GM23338 (cell line): ENCODE measurements around the gene TRIB2. TPM values are rescaled to one million over a fixed set of nuclear protein-coding genes. Genes with fewer than 3 reads are reported as not detected.

Experiments used
- ATAC-seq: fragments of 200-7000 bp; cut with Tn5 transposase; 3 replicates; pipeline ENCODE4 v1.9.1; 2020
- DNase-seq: peaks from one replicate; pipeline ENCODE4 v3.0.0-alpha.2; 2015; ENCODE audit warnings: low spot score
- H2AFZ ChIP-seq: fragments of 200-600 bp; sonication (generic); 2 replicates; pipeline ENCODE4 v1.8.0; 2016; ENCODE audit warnings: antibody characterized with exemption, mild to moderate bottlenecking, moderate library complexity
- H3F3A ChIP-seq: fragments of 200-600 bp; sonication (generic); replicated peaks from 2 replicates; pipeline ENCODE4 v1.8.0; 2017; ENCODE audit warnings: antibody characterized with exemption, mixed run types, low read depth
- H3K27ac ChIP-seq: fragments of 200-600 bp; sonication (generic); 2 replicates; pipeline ENCODE4 v1.6.1; 2016; ENCODE audit warnings: low read depth
- H3K27me3 ChIP-seq: fragments of 200-600 bp; sonication (generic); 2 replicates; pipeline ENCODE4 v1.8.0; 2016; ENCODE audit warnings: mild to moderate bottlenecking, mixed run types, moderate library complexity; ENCODE audit not compliant: insufficient read depth
- H3K36me3 ChIP-seq: fragments of 200-600 bp; sonication (generic); 2 replicates; pipeline ENCODE4 v1.8.0; 2016; ENCODE audit warnings: mild to moderate bottlenecking; ENCODE audit not compliant: insufficient read depth
- H3K4me1 ChIP-seq: fragments of 200-600 bp; sonication (generic); 2 replicates; pipeline ENCODE4 v1.8.0; 2016; ENCODE audit warnings: mild to moderate bottlenecking, moderate library complexity; ENCODE audit not compliant: insufficient read depth
- H3K4me2 ChIP-seq: fragments of 200-600 bp; sonication (generic); 2 replicates; pipeline ENCODE4 v1.7.1; 2017; ENCODE audit warnings: mixed run types
- H3K4me3 ChIP-seq: fragments of 200-600 bp; sonication (generic); 2 replicates; pipeline ENCODE4 v1.6.1; 2016; ENCODE audit warnings: mixed run types
- H3K79me2 ChIP-seq: fragments of 200-600 bp; sonication (generic); replicated peaks from 2 replicates; pipeline ENCODE4 v1.8.0; 2017; ENCODE audit warnings: mild to moderate bottlenecking; ENCODE audit not compliant: insufficient read depth
- H3K9me2 ChIP-seq: fragments of 200-600 bp; sonication (generic); 2 replicates; pipeline ENCODE4 v1.8.0; 2017; ENCODE audit not compliant: insufficient read depth
- H4K20me1 ChIP-seq: fragments of 200-600 bp; sonication (generic); replicated peaks from 2 replicates; pipeline ENCODE4 v1.8.0; 2017; ENCODE audit warnings: mild to moderate bottlenecking; ENCODE audit not compliant: insufficient read depth
- H3K27ac Mint-ChIP-seq: 2 replicates; pipeline ENCODE4 v1.8.0; 2020; ENCODE audit warnings: inconsistent platforms, mild to moderate bottlenecking, moderate library complexity, mixed read lengths
- H3K27me3 Mint-ChIP-seq: 3 replicates; pipeline ENCODE4 v1.8.0; 2022; ENCODE audit warnings: low read depth, mild to moderate bottlenecking, moderate library complexity, mixed read lengths, inconsistent platforms; ENCODE audit not compliant: insufficient read depth, poor library complexity
- H3K36me3 Mint-ChIP-seq: 3 replicates; pipeline ENCODE4 v1.8.0; 2021; ENCODE audit warnings: low read depth, mild to moderate bottlenecking, inconsistent platforms, moderate library complexity, mixed read lengths
- H3K4me1 Mint-ChIP-seq: 3 replicates; pipeline ENCODE4 v1.8.0; 2020; ENCODE audit warnings: mild to moderate bottlenecking, inconsistent platforms, mixed read lengths
- H3K4me3 Mint-ChIP-seq: 3 replicates; pipeline ENCODE4 v1.8.0; 2021; ENCODE audit warnings: moderate library complexity, mild to moderate bottlenecking, inconsistent platforms, mixed read lengths
- H3K9me3 Mint-ChIP-seq: 3 replicates; pipeline ENCODE4 v1.8.0; 2020; ENCODE audit warnings: moderate library complexity, mild to moderate bottlenecking, inconsistent platforms, mixed read lengths
- CREB1 ChIP-seq: fragments of 250-450 bp; sonication (Bioruptor Pico); IDR thresholded peaks from 2 replicates; pipeline ENCODE4 v1.5.0; 2020; ENCODE audit warnings: low read depth, mild to moderate bottlenecking, moderate library complexity
- ETS1 ChIP-seq: IDR thresholded peaks from 2 replicates; pipeline ENCODE4 v1.6.1; 2016; ENCODE audit warnings: antibody characterized with exemption
- EZH2 ChIP-seq: fragments of 200-600 bp; sonication (generic); IDR thresholded peaks from one replicate; pipeline ENCODE4 v1.8.0; 2017; ENCODE audit warnings: antibody characterized with exemption, mild to moderate bottlenecking, low read depth; ENCODE audit not compliant: unreplicated experiment
- EZH2phosphoT487 ChIP-seq: fragments of 200-600 bp; sonication (generic); IDR thresholded peaks from one replicate; pipeline ENCODE4 v1.8.1; 2018; ENCODE audit warnings: antibody characterized with exemption; ENCODE audit not compliant: unreplicated experiment
- JUNB ChIP-seq: IDR thresholded peaks from one replicate; pipeline ENCODE4 v1.6.1; 2016; ENCODE audit warnings: antibody characterized with exemption; ENCODE audit not compliant: unreplicated experiment
- NANOG ChIP-seq: IDR thresholded peaks from 2 replicates; pipeline ENCODE4 v1.6.1; 2016; ENCODE audit warnings: antibody characterized with exemption, borderline replicate concordance
- POLR2AphosphoS5 ChIP-seq: IDR thresholded peaks from 2 replicates; pipeline ENCODE4 v1.6.1; 2016; ENCODE audit warnings: antibody characterized with exemption, low read depth
- REST ChIP-seq: IDR thresholded peaks from one replicate; pipeline ENCODE4 v1.6.1; 2018; ENCODE audit warnings: antibody characterized with exemption; ENCODE audit not compliant: unreplicated experiment
- STAT1 ChIP-seq: IDR thresholded peaks from one replicate; pipeline ENCODE4 v1.6.1; 2016; ENCODE audit warnings: antibody characterized with exemption; ENCODE audit not compliant: unreplicated experiment
- ZNF331 ChIP-seq: fragments of 250-450 bp; sonication (Bioruptor Pico); IDR thresholded peaks from 2 replicates; pipeline ENCODE4 v1.5.0; 2020; ENCODE audit warnings: low read depth, mild to moderate bottlenecking, moderate library complexity
- ZNF462 ChIP-seq: fragments of 250-450 bp; sonication (Bioruptor Pico); IDR thresholded peaks from 2 replicates; pipeline ENCODE4 v1.5.0; 2020; ENCODE audit warnings: mild to moderate bottlenecking, moderate library complexity
- polyA plus RNA-seq: library from polyadenylated mRNA; unstranded; fragments of >200 nt; fragmentation: Nextera tagmentation; extraction: Ambion mirVana; gene quantifications from 2 replicates; pipeline ENCODE4 v1.2.1, GENCODE V29; 2016
- total RNA-seq: library from RNA; depleted of rRNA; stranded (reverse); fragments of >200 nt; shearing (Covaris generic); gene quantifications from 2 replicates; pipeline ENCODE4 v1.2.3, GENCODE V29; 2014

TRIB2 gene
- total and polyA plus RNA-seq, 2 experiments from 2014 or later: 40.3 to 109 TPM

- ATAC-seq (no peak), DNase-seq (no peak)
- H4K20me1 ChIP-seq: no peaks in the 10 kb centered on the region
- Mint-ChIP-seq H3K36me3 (peaks cover 3% of the 10 kb centered on the region; the same call in 1 of the 3 replicates), H3K27ac (no peak overlapping the region), H3K4me3 (no peak overlapping the region), H3K9me3 (peaks cover 4% of the 10 kb centered on the region; the same call in 2 of the 3 replicates), H3K27me3 (no peaks in the 10 kb centered on the region), H3K4me1 (peaks cover 15% of the 10 kb centered on the region)
- TF ChIP-seq STAT1: no peak
- no peaks in the 10 kb centered on the region for H3K27me3 ChIP-seq
- no peaks in the 10 kb centered on the region for H3K79me2 ChIP-seq
- no peaks in the 10 kb centered on the region; the same call in 1 of the 2 replicates for H3K4me1 ChIP-seq
- no peak overlapping the region for H2AFZ ChIP-seq
- no peaks in the 10 kb centered on the region for H3F3A ChIP-seq
- H3K27ac ChIP-seq: no peak overlapping the region
- H3K9me2 ChIP-seq: 0 out of 2 replicates have a peak, but pooled peaks cover 4% of the 10 kb centered on the region
- H3K4me3 ChIP-seq: no peak overlapping the region
- H3K36me3 ChIP-seq: no peaks in the 10 kb centered on the region
- H3K4me2 ChIP-seq: no peak overlapping the region
Measured at GRCh38 chr2:12705742-12706141, 11.0 kb upstream of the TRIB2 start.

- Histone ChIP-seq H3K79me2 (no peaks in the 10 kb centered on the region), H3K27ac (no peak overlapping the region), H3K36me3 (no peaks in the 10 kb centered on the region), H3K27me3 (no peaks in the 10 kb centered on the region), H2AFZ (no peak overlapping the region), H3K4me3 (no peak overlapping the region), H4K20me1 (no peaks in the 10 kb centered on the region), H3K9me2 (peaks cover 8% of the 10 kb centered on the region), H3K4me2 (no peak overlapping the region), H3K4me1 (no peaks in the 10 kb centered on the region), H3F3A (no peaks in the 10 kb centered on the region)
- Mint-ChIP-seq H3K27me3 (no peaks in the 10 kb centered on the region), H3K9me3 (peaks cover 4% of the 10 kb centered on the region; the same call in 2 of the 3 replicates), H3K4me3 (no peak overlapping the region), H3K4me1 (no peaks in the 10 kb centered on the region), H3K27ac (no peak overlapping the region), H3K36me3 (peaks cover 3% of the 10 kb centered on the region; the same call in 1 of the 3 replicates)
- DNase-seq: no peak
- ATAC-seq: no peak
- no peak for TF ChIP-seq EZH2
- TF ChIP-seq POLR2AphosphoS5: no peak
- no peak for TF ChIP-seq STAT1
- TF ChIP-seq NANOG: no peak
- no peak for TF ChIP-seq REST
- no peak for TF ChIP-seq EZH2phosphoT487
- TF ChIP-seq ETS1: no peak
- no peak for TF ChIP-seq ZNF462 (CRISPR knock-in tag)
- TF ChIP-seq CREB1: no peak
- no peak for TF ChIP-seq ZNF331
- no peak for TF ChIP-seq JUNB
Measured at GRCh38 chr2:12708508-12709206, 8.1 kb upstream of the TRIB2 start.
